Diencephalon (tissue), 1 donor: ENCODE results near the gene CES5A. TPM values are rescaled to one million over a fixed set of nuclear protein-coding genes. Genes with fewer than 3 reads are reported as not detected.

Experiments
- total RNA-seq: library from RNA; depleted of rRNA; stranded (reverse); fragments of >200 nt; gene quantifications from one replicate; pipeline ENCODE4 v1.2.3, GENCODE V29; 2014

The CES5A gene
- total RNA-seq: 0.46 TPM

GRCh38 chr16:55875273-55875672 lies at the start of gene CES5A:
CES5A (minus strand) TSS chr16:55875373; CDS start chr16:55875221, 152 bp downstream.

GRCh38 chr16:55832773-55833691 lies 42.1 kb downstream of the CES5A start, which contains the start of gene CES1:
CES1 (minus strand) TSS chr16:55833096; CDS start chr16:55833055, 41 bp downstream.

Other genes starting within 250 kb of the CES5A start
- gene SLC6A2, start 219.4 kb downstream of the CES5A start, total RNA-seq: not detected
- 1.2 TPM for gene CES1, start 42.3 kb downstream of the CES5A start, total RNA-seq